ENCODE measurements around the gene RPL7A. TPM values are rescaled to one million over a fixed set of nuclear protein-coding genes. Genes with fewer than 3 reads are reported as not detected.

Gene RPL7A
- total and polyA plus RNA-seq, 2 of the 13 experiments (the other 11 are each of a cell fraction or from before 2014, with no cell fraction given), result 2,401 to 2,938 TPM

DNA sequence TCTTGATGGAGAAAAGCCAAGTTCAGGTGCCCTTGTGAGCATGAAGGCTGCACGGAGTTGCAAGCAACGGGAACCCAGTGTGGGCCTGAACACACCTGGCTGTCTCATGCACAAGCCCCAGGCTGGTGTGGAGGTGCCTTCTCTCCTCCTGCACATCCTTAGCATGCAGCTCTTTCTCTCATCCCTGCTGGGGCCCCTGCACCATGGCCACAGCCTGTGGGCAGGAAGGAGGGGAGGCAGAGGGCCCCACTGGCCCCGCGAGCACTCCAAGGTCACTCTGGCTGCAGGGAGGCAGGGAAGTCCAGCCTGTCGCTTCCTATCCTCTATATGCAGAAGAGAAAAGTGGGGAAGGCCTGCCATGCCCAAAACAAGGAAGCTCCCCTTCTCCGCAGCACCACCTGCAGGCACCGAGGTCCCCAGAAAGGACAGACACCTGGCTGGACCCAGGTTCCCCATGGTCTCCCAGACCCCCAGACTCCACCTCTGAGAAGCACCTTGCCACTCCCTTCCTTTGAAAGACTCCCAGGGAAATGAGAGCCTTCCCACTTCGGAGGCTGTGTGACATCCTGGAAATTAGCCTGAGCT, 46.8 kb downstream of the RPL7A start (continued):
- TF ChIP-seq, protein P1, sequence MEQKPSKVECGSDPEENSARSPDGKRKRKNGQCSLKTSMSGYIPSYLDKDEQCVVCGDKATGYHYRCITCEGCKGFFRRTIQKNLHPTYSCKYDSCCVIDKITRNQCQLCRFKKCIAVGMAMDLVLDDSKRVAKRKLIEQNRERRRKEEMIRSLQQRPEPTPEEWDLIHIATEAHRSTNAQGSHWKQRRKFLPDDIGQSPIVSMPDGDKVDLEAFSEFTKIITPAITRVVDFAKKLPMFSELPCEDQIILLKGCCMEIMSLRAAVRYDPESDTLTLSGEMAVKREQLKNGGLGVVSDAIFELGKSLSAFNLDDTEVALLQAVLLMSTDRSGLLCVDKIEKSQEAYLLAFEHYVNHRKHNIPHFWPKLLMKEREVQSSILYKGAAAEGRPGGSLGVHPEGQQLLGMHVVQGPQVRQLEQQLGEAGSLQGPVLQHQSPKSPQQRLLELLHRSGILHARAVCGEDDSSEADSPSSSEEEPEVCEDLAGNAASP (CRISPR knock-in tag; IDR thresholded peaks at IDR 0.05; ENCODE audit: borderline replicate concordance), result no peak
- 0 out of 2 replicates have a peak, but pooled peaks have one; percentile 49 for TF ChIP-seq KDM6A (CRISPR knock-in tag; IDR thresholded peaks at IDR 0.05; ENCODE audit: low read depth)
- TF ChIP-seq CCDC6 (CRISPR knock-in tag; IDR thresholded peaks at IDR 0.05), result no peak
- TF ChIP-seq, protein P2, sequence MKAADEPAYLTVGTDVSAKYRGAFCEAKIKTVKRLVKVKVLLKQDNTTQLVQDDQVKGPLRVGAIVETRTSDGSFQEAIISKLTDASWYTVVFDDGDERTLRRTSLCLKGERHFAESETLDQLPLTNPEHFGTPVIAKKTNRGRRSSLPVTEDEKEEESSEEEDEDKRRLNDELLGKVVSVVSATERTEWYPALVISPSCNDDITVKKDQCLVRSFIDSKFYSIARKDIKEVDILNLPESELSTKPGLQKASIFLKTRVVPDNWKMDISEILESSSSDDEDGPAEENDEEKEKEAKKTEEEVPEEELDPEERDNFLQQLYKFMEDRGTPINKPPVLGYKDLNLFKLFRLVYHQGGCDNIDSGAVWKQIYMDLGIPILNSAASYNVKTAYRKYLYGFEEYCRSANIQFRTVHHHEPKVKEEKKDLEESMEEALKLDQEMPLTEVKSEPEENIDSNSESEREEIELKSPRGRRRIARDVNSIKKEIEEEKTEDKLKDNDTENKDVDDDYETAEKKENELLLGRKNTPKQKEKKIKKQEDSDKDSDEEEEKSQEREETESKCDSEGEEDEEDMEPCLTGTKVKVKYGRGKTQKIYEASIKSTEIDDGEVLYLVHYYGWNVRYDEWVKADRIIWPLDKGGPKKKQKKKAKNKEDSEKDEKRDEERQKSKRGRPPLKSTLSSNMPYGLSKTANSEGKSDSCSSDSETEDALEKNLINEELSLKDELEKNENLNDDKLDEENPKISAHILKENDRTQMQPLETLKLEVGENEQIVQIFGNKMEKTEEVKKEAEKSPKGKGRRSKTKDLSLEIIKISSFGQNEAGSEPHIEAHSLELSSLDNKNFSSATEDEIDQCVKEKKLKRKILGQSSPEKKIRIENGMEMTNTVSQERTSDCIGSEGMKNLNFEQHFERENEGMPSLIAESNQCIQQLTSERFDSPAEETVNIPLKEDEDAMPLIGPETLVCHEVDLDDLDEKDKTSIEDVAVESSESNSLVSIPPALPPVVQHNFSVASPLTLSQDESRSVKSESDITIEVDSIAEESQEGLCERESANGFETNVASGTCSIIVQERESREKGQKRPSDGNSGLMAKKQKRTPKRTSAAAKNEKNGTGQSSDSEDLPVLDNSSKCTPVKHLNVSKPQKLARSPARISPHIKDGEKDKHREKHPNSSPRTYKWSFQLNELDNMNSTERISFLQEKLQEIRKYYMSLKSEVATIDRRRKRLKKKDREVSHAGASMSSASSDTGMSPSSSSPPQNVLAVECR (CRISPR knock-in tag; IDR thresholded peaks at IDR 0.05; ENCODE audit: borderline replicate concordance), result peak; percentile 46; the same call in 1 of the 2 replicates
- peak; percentile 30; the same call in 1 of the 2 replicates for TF ChIP-seq THAP11 (CRISPR knock-in tag; IDR thresholded peaks at IDR 0.05)
- TF ChIP-seq, protein P3, sequence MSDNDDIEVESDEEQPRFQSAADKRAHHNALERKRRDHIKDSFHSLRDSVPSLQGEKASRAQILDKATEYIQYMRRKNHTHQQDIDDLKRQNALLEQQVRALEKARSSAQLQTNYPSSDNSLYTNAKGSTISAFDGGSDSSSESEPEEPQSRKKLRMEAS (IDR thresholded peaks at IDR 0.05), result 0 out of 2 replicates have a peak, but pooled peaks have one; percentile 35
- TF ChIP-seq EP300 (IDR thresholded peaks at IDR 0.05; ENCODE audit: low read depth in 2 of 2, low read length in 2 of 2), result peak in 1 of 2 experiments; percentile 29; a peak in 1 of 4 replicates
- TF ChIP-seq EP300 (CRISPR knock-in tag; IDR thresholded peaks at IDR 0.05; ENCODE audit: borderline replicate concordance), result no peak
- TF ChIP-seq NCOA2 (CRISPR knock-in tag; IDR thresholded peaks at IDR 0.05), result peak; percentile 38; the same call in 1 of the 2 replicates
- TF ChIP-seq NFE2L1 (CRISPR knock-in tag; IDR thresholded peaks at IDR 0.05; ENCODE audit: borderline replicate concordance), result no peak
- TF ChIP-seq HOXA3 (CRISPR knock-in tag; IDR thresholded peaks at IDR 0.05), result peak; percentile 41; the same call in 1 of the 2 replicates
- TF ChIP-seq MTA1 (CRISPR knock-in tag; IDR thresholded peaks at IDR 0.05; ENCODE audit: borderline replicate concordance), result no peak
- no peak for TF ChIP-seq ZEB1 (IDR thresholded peaks at IDR 0.05; ENCODE audit: insufficient replicate concordance, low read depth)
- peak; percentile 74 for TF ChIP-seq GATAD2A (CRISPR knock-in tag; IDR thresholded peaks at IDR 0.05)
- TF ChIP-seq, protein P4, sequence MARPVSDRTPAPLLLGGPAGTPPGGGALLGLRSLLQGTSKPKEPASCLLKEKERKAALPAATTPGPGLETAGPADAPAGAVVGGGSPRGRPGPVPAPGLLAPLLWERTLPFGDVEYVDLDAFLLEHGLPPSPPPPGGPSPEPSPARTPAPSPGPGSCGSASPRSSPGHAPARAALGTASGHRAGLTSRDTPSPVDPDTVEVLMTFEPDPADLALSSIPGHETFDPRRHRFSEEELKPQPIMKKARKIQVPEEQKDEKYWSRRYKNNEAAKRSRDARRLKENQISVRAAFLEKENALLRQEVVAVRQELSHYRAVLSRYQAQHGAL (CRISPR knock-in tag; IDR thresholded peaks at IDR 0.05; ENCODE audit: not compliant biosample characterization), result no peak
- TF ChIP-seq, protein P5, sequence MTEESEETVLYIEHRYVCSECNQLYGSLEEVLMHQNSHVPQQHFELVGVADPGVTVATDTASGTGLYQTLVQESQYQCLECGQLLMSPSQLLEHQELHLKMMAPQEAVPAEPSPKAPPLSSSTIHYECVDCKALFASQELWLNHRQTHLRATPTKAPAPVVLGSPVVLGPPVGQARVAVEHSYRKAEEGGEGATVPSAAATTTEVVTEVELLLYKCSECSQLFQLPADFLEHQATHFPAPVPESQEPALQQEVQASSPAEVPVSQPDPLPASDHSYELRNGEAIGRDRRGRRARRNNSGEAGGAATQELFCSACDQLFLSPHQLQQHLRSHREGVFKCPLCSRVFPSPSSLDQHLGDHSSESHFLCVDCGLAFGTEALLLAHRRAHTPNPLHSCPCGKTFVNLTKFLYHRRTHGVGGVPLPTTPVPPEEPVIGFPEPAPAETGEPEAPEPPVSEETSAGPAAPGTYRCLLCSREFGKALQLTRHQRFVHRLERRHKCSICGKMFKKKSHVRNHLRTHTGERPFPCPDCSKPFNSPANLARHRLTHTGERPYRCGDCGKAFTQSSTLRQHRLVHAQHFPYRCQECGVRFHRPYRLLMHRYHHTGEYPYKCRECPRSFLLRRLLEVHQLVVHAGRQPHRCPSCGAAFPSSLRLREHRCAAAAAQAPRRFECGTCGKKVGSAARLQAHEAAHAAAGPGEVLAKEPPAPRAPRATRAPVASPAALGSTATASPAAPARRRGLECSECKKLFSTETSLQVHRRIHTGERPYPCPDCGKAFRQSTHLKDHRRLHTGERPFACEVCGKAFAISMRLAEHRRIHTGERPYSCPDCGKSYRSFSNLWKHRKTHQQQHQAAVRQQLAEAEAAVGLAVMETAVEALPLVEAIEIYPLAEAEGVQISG (CRISPR knock-in tag; IDR thresholded peaks at IDR 0.05), result peak; percentile 41; the same call in 1 of the 2 replicates
- no peak for TF ChIP-seq SOX6 (IDR thresholded peaks at IDR 0.05)
- peak; percentile 47; the same call in 1 of the 2 replicates for TF ChIP-seq SOX6 (CRISPR knock-in tag; IDR thresholded peaks at IDR 0.05)

Data from HepG2 (cell line).